Thyroid gland (tissue), 4 donors: ENCODE results near the gene VSIG10. TPM values are rescaled to one million over a fixed set of nuclear protein-coding genes. Genes with fewer than 3 reads are reported as not detected.
A peak's percentile ranks its signal among the peaks of the same experiment; 100 is the strongest.

Experiments
- DNase-seq, 2 donors: peaks; one replicate each; pipeline ENCODE4 v3.0.0-alpha.2; 2019
- H3K27ac ChIP-seq, 3 donors: fragments of 200-600 bp; sonication (generic); 1 replicate in 2 of 3; 2 replicates in 1 of 3; pipeline ENCODE4 v1.5.1; 2016 to 2019; ENCODE audit warnings: mild to moderate bottlenecking in 1 of 3, moderate library complexity in 1 of 3
- H3K27me3 ChIP-seq: fragments of 200-600 bp; sonication (generic); one replicate; pipeline ENCODE4 v1.5.1; 2019
- H3K36me3 ChIP-seq, 2 donors: fragments of 200-600 bp; sonication (generic); one replicate each; pipeline ENCODE4 v1.5.1; 2016 to 2019
- H3K4me1 ChIP-seq, 2 donors: fragments of 200-600 bp; sonication (generic); one replicate each; pipeline ENCODE4 v1.5.1; 2017 to 2019
- H3K4me3 ChIP-seq, 3 donors: fragments of 200-600 bp; sonication (generic); replicated peaks in 1 of 3; 1 replicate in 2 of 3; 2 replicates in 1 of 3; pipeline ENCODE4 v1.5.1; 2016; ENCODE audit warnings: mild to moderate bottlenecking in 1 of 3
- H3K9me3 ChIP-seq: fragments of 200-600 bp; sonication (generic); one replicate; pipeline ENCODE4 v1.5.1; 2017
- POLR2A ChIP-seq, 2 donors: fragments of 450-650 bp; IDR thresholded peaks; one replicate each; pipeline ENCODE4 v1.6.1; 2017; ENCODE audit warnings: antibody characterized with exemption in 2 of 2, mild to moderate bottlenecking in 2 of 2, moderate library complexity in 1 of 2
- WGBS, 2 donors: methylation state at CpG; one replicate each; pipeline ENCODE4 v1.1.5; 2017; 5-methylcytosine and 5-hydroxymethylcytosine counted together
- intact Hi-C: fragments of 100-400 bp; cut with DNase I; formaldehyde crosslinking; loops from one replicate; pipeline ENCODE4 v1.15.1; 2023
- total RNA-seq, 4 donors: library from RNA; depleted of rRNA; stranded (reverse); fragments of >200 nt; gene quantifications; one replicate each; pipeline ENCODE4 v1.2.3, GENCODE V29; 2016
- TF ChIP-seq, protein P1 (sequence below), 6 experiments: fragments of 200-600 bp in 3 of 6; fragments of 450-650 bp in 3 of 6; sonication (generic) in 3 of 6; IDR thresholded peaks; one replicate each; pipeline ENCODE4 v1.5.1; 2016 to 2019; ENCODE audit warnings: antibody characterized with exemption in 6 of 6, mild to moderate bottlenecking in 2 of 6, inconsistent platforms in 1 of 6, moderate library complexity in 1 of 6

VSIG10 gene
- total RNA-seq, 4 donors from 2014 or later, result 62.0 to 93.7 (median 76.6) TPM

DNA sequence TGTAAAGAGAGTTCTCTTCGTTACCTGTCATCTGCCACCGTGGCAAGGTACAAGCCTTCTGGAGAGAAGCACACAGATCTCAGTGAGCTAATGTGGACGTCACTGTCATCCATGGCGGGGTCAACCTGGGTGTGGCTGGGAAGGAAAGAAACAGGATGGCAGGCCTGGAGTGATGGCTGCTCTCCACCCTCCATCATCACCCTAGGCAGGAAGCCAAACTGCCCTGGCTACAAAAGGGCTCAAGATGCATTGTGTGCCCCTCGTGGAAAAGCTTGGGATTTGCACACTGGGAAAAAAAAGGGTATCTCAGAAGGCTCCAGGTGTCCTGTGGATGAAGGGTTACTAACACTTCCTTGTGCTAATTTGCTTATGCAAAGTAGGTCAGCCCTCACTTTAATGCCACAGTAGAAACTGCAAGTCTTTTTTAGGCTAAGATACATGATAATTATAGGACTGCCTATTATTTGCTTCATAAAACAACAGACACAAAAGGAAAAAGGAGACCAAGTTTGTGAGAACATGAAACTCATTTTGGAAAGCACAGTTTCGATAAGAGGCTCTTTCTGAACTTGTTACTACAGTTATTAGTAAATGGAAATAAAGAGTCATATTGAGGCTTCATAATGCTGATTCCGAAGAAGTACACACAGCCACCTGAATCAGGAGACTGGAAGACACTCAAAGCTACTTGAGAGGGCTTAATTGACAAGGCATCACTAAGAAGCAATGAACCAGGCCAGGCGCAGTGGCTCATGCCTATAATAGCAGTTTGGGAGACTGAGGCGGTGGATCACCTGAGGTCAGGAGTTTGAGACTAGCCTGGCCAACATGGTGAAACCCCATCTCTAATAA lies 68.4 kb downstream of the VSIG10 start:
- no peaks in the 10 kb centered on the region for H3K9me3 ChIP-seq
- H3K27me3 ChIP-seq, result no peaks in the 10 kb centered on the region
- no peak overlapping the region for H3K4me3 ChIP-seq
- H3K36me3 ChIP-seq, result peaks cover 85 to 95% of the 10 kb centered on the region in 2 donors
- H3K27ac ChIP-seq, result no peak overlapping the region
- intact Hi-C loops, result loop anchor here (10.0 kb wide), 1 partner anchor 161 kb away; no protein-coding TSS in a partner anchor
- 78 to 83% methylated on average over 9 of the region's 9 CpGs for WGBS, 2 donors
- no peaks in the 10 kb centered on the region for H3K4me1 ChIP-seq
- TF ChIP-seq POLR2A (IDR thresholded peaks at IDR 0.05), result no peak
- TF ChIP-seq, protein P1, sequence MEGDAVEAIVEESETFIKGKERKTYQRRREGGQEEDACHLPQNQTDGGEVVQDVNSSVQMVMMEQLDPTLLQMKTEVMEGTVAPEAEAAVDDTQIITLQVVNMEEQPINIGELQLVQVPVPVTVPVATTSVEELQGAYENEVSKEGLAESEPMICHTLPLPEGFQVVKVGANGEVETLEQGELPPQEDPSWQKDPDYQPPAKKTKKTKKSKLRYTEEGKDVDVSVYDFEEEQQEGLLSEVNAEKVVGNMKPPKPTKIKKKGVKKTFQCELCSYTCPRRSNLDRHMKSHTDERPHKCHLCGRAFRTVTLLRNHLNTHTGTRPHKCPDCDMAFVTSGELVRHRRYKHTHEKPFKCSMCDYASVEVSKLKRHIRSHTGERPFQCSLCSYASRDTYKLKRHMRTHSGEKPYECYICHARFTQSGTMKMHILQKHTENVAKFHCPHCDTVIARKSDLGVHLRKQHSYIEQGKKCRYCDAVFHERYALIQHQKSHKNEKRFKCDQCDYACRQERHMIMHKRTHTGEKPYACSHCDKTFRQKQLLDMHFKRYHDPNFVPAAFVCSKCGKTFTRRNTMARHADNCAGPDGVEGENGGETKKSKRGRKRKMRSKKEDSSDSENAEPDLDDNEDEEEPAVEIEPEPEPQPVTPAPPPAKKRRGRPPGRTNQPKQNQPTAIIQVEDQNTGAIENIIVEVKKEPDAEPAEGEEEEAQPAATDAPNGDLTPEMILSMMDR (IDR thresholded peaks at IDR 0.05), result no peak
- no peak for DNase-seq

DNA sequence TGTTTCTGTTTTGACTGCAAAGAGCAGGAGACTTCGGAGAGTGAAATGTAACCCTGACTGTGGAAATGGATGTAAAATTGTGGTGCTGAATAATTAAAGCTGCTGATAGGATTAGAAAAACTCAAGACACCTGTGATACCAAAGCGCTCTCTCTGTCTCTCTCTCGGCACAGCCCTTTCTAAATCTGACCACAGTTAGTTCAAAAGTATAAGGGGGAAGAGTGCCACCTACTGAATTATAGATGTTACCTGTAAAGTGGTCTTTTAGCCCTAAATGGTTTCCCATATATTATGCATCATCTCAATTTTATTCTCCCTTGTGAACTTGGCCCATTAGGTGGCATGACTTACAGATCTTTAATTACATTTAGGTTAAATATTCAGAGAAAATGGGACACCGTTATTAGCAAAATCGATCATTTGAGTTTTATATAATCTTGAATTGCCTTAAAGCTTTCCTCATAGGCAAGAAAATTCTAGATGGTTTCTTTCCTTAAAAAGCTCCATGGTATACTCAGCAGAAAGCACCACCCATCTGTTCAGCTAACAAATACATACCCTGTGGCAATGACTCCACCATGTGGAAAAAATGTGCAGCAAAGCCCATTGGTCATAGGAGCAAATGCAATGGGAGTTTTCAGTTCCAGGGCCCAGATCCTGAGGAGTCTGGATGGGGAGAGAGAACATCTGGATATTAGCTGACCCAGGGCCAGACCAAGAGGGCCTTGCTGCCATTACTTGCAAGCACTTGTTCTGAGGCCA lies 69.2 kb downstream of the VSIG10 start:
- Histone ChIP-seq H3K36me3 (peaks cover 77 to 88% of the 10 kb centered on the region in 2 donors), H3K27me3 (no peaks in the 10 kb centered on the region), H3K4me1 (no peaks in the 10 kb centered on the region), H3K27ac (no peak overlapping the region), H3K9me3 (no peaks in the 10 kb centered on the region), H3K4me3 (no peak overlapping the region)
- 87 to 91% methylated on average over 5 of the region's 5 CpGs for WGBS, 2 donors
- DNase-seq, result peak in 1 of 2 donors; percentile 24
- intact Hi-C loops, result loop anchor here (10.0 kb wide), 1 partner anchor 160 kb away; no protein-coding TSS in a partner anchor
- TF ChIP-seq POLR2A (IDR thresholded peaks at IDR 0.05), result no peak
- TF ChIP-seq, protein P1 (IDR thresholded peaks at IDR 0.05), result peak in 2 of 6 experiments; percentile 22 to 32

DNA sequence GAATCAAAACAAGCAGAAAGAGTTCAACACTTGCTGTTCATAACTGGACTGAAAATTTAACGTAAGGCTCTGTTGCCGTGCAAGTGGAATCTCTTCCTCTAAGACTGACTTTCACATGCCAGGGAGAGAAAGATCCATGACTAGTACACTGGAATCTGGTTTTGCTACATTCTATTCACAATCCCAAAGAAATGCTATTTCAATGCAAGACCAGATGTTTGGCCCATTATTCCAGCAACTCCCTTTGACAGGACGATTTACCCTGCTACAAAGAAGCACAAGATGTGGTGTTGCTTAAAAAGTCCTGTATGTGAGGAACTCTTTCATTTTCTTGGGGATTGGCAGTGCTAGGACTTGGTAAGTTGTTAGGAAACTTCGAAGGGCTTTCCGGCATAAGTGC lies 69.9 kb downstream of the VSIG10 start:
- no peaks in the 10 kb centered on the region for H3K9me3 ChIP-seq
- intact Hi-C loops, result loop anchor here (10.0 kb wide), 1 partner anchor 159 kb away; no protein-coding TSS in a partner anchor
- no peak for DNase-seq
- H3K36me3 ChIP-seq, result peaks cover 77 to 82% of the 10 kb centered on the region in 2 donors
- H3K27me3 ChIP-seq, result no peaks in the 10 kb centered on the region
- WGBS, 2 donors, result 84 to 97% methylated on average over 5 of the region's 5 CpGs
- TF ChIP-seq POLR2A (IDR thresholded peaks at IDR 0.05), result no peak
- TF ChIP-seq, protein P1 (IDR thresholded peaks at IDR 0.05), result no peak
- no peaks in the 10 kb centered on the region for H3K4me1 ChIP-seq
- H3K4me3 ChIP-seq, result no peak overlapping the region
- no peak overlapping the region for H3K27ac ChIP-seq

- no peak overlapping the region for H3K27ac ChIP-seq
- 81 to 85% methylated on average over 5 of the region's 5 CpGs for WGBS, 2 donors
- H3K9me3 ChIP-seq, result no peaks in the 10 kb centered on the region
Observed at GRCh38 chr12:118033323-118033722, 70.5 kb downstream of the VSIG10 start.

More at GRCh38 chr12:118033323-118033722, 70.5 kb downstream of the VSIG10 start:
- Histone ChIP-seq H3K4me1 (no peaks in the 10 kb centered on the region), H3K4me3 (no peak overlapping the region), H3K27me3 (no peaks in the 10 kb centered on the region), H3K36me3 (peaks cover 71 to 77% of the 10 kb centered on the region in 2 donors)
- intact Hi-C loops, result loop anchor here (10.0 kb wide), 1 partner anchor 159 kb away; no protein-coding TSS in a partner anchor
- no peak for DNase-seq
- no peak for TF ChIP-seq POLR2A (IDR thresholded peaks at IDR 0.05)
- TF ChIP-seq, protein P1 (IDR thresholded peaks at IDR 0.05), result no peak
